WTC11 (cell line): ENCODE data around the gene FOXL2NB. TPM values are rescaled to one million over a fixed set of nuclear protein-coding genes. Genes with fewer than 3 reads are reported as not detected.

Source experiments
- E2F1 ChIP-seq: sonication (generic); formaldehyde crosslinking; IDR thresholded peaks from 2 replicates; pipeline ENCODE4 v1.8.0; 2022; ENCODE audit warnings: mild to moderate bottlenecking, missing genetic modification reagents
- ERG ChIP-seq: fragments of 250-450 bp; sonication (Bioruptor Pico); IDR thresholded peaks from 2 replicates; pipeline ENCODE4 v1.8.0; 2021; ENCODE audit warnings: mild to moderate bottlenecking
- FOXP1 ChIP-seq: sonication (generic); formaldehyde crosslinking; IDR thresholded peaks from 2 replicates; pipeline ENCODE4 v1.8.0; 2022; ENCODE audit warnings: missing genetic modification reagents, mild to moderate bottlenecking, moderate library complexity, borderline replicate concordance
- GABPB1 ChIP-seq: sonication (generic); formaldehyde crosslinking; IDR thresholded peaks from 2 replicates; pipeline ENCODE4 v1.8.1; 2023; ENCODE audit warnings: mild to moderate bottlenecking, missing genetic modification reagents
- HMGXB4 ChIP-seq: sonication (generic); formaldehyde crosslinking; IDR thresholded peaks from 2 replicates; pipeline ENCODE4 v1.8.1; 2023; ENCODE audit warnings: mild to moderate bottlenecking, moderate library complexity, missing genetic modification reagents
- MXD4 ChIP-seq: fragments of 250-450 bp; sonication (Bioruptor Pico); IDR thresholded peaks from 2 replicates; pipeline ENCODE4 v1.8.0; 2021; ENCODE audit warnings: mild to moderate bottlenecking, moderate library complexity, borderline replicate concordance
- MYBL2 ChIP-seq: sonication (generic); formaldehyde crosslinking; IDR thresholded peaks from 2 replicates; pipeline ENCODE4 v1.8.1; 2023; ENCODE audit warnings: mild to moderate bottlenecking, moderate library complexity, missing genetic modification reagents
- NFATC4 ChIP-seq: fragments of 250-450 bp; sonication (Bioruptor Pico); IDR thresholded peaks from 2 replicates; pipeline ENCODE4 v1.9.0; 2021; ENCODE audit warnings: mild to moderate bottlenecking
- NFE2L1 ChIP-seq: sonication (generic); formaldehyde crosslinking; IDR thresholded peaks from 2 replicates; pipeline ENCODE4 v1.8.1; 2023; ENCODE audit warnings: missing genetic modification reagents
- NFYB ChIP-seq: sonication (generic); formaldehyde crosslinking; conservative IDR thresholded peaks from 2 replicates; pipeline ENCODE4 v1.8.0; 2022; ENCODE audit warnings: low read depth, missing genetic modification reagents
- PRDM15 ChIP-seq: sonication (generic); formaldehyde crosslinking; IDR thresholded peaks from 2 replicates; pipeline ENCODE4 v1.8.0; 2022; ENCODE audit warnings: missing genetic modification reagents
- SMAD3 ChIP-seq: sonication (generic); formaldehyde crosslinking; IDR thresholded peaks from 2 replicates; pipeline ENCODE4 v1.8.0; 2022; ENCODE audit warnings: missing genetic modification reagents, mild to moderate bottlenecking, borderline replicate concordance
- SOX15 ChIP-seq: fragments of 250-450 bp; sonication (Bioruptor Pico); IDR thresholded peaks from 2 replicates; pipeline ENCODE4 v1.9.0; 2021; ENCODE audit warnings: mild to moderate bottlenecking
- SP1 ChIP-seq: sonication (generic); formaldehyde crosslinking; conservative IDR thresholded peaks from 2 replicates; pipeline ENCODE4 v1.8.1; 2022; ENCODE audit warnings: missing genetic modification reagents
- TCF7 ChIP-seq: sonication (generic); formaldehyde crosslinking; IDR thresholded peaks from 2 replicates; pipeline ENCODE4 v1.8.0; 2022; ENCODE audit warnings: mild to moderate bottlenecking, low read depth, missing genetic modification reagents, moderate library complexity
- ZNF232 ChIP-seq: sonication (generic); formaldehyde crosslinking; IDR thresholded peaks from 2 replicates; pipeline ENCODE4 v1.8.0; 2022; ENCODE audit warnings: mild to moderate bottlenecking, missing genetic modification reagents
- ZNF317 ChIP-seq: sonication (generic); formaldehyde crosslinking; IDR thresholded peaks from 2 replicates; pipeline ENCODE4 v1.8.1; 2023; ENCODE audit warnings: low read depth, mild to moderate bottlenecking, moderate library complexity, missing genetic modification reagents, borderline replicate concordance
- ZNF396 ChIP-seq: fragments of 250-450 bp; sonication (Bioruptor Pico); IDR thresholded peaks from 2 replicates; pipeline ENCODE4 v1.8.0; 2021; ENCODE audit warnings: mild to moderate bottlenecking, moderate library complexity, borderline replicate concordance
- ZNF512 ChIP-seq: sonication (generic); formaldehyde crosslinking; IDR thresholded peaks from 2 replicates; pipeline ENCODE4 v1.8.1; 2022; ENCODE audit warnings: missing genetic modification reagents, borderline replicate concordance
- total RNA-seq: library from RNA; stranded (reverse); gene quantifications from 3 replicates; pipeline ENCODE4 v1.2.3, GENCODE V29; 2021

The FOXL2NB gene
- total RNA-seq, 1 experiment from 2014 or later = 5.1 TPM

GRCh38 chr3:138939561-138940241 lies 7.3 kb upstream of the FOXL2NB start (continued):
- TF ChIP-seq ZNF512 = 0 out of 2 replicates have a peak, but pooled peaks have one; percentile 23
- TF ChIP-seq SP1 = no peak
- TF ChIP-seq E2F1 (CRISPR knock-in tag) = no peak
- no peak for TF ChIP-seq ERG
- no peak for TF ChIP-seq ZNF317 (CRISPR knock-in tag)
- peak; percentile 36; the same call in 1 of the 2 replicates for TF ChIP-seq PRDM15 (CRISPR knock-in tag)
- no peak for TF ChIP-seq MXD4
- TF ChIP-seq NFYB (CRISPR knock-in tag) = 0 out of 2 replicates have a peak, but pooled peaks have one; percentile 5
- no peak for TF ChIP-seq ZNF232
- TF ChIP-seq HMGXB4 = 0 out of 2 replicates have a peak, but pooled peaks have one; percentile 34
- TF ChIP-seq MYBL2 (CRISPR knock-in tag) = no peak
- no peak for TF ChIP-seq NFATC4 (CRISPR knock-in tag)
- TF ChIP-seq NFE2L1 (CRISPR knock-in tag) = no peak
- TF ChIP-seq SOX15 (CRISPR knock-in tag) = no peak
- no peak for TF ChIP-seq TCF7
- no peak for TF ChIP-seq GABPB1 (CRISPR knock-in tag)
- TF ChIP-seq ZNF396 (CRISPR knock-in tag) = no peak
- no peak for TF ChIP-seq FOXP1 (CRISPR knock-in tag)
- no peak for TF ChIP-seq SMAD3 (CRISPR knock-in tag)
